GM19455 (cell line): ENCODE data around the gene LPIN1.

ENCODE experiments used
- ATAC-seq: cut with Tn5 transposase; IDR thresholded peaks from one replicate; pipeline ENCODE4 v1.9.1; 2021; ENCODE audit not compliant: unreplicated experiment

The LPIN1 gene

DNA sequence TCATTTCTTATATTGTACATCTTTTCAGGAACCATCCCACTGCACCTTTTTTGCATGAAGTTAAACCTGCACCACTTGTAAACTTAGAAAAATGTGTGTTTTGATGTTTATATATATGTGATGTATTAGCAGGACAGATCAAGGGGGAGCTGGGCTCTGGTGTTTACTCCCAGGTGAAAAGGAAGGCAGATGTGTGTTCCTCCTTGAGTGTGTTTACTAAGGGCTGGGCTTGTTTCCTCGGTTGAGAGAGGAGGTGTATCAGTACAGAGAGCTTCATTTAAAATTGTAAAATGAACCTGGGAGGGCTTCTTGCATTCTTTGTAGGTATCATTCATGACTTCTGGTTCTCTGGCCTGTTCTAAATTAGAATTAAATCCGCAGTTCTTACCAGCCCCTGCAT is 14.8 kb downstream of the LPIN1 start:
- no peak for ATAC-seq

DNA sequence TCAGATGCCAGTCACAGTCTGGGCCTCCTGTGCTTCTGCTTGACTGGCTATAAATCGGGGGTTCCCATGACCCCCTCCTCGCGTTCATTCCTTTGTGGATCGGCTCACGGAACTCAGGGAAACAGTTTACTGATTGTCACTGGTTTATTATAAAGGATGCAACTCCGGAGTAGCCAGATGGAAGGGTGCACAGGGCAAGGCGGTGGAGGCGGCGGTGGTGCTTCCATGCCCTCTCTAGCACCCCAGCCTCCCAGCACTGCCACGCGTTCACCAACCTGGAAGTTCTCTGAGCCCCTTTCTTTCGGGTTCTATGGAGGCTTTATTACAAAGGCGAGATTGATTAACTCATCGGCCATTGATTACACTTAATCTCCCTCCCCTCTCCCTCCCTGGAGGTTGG is 15.6 kb downstream of the LPIN1 start:
- no peak for ATAC-seq

DNA sequence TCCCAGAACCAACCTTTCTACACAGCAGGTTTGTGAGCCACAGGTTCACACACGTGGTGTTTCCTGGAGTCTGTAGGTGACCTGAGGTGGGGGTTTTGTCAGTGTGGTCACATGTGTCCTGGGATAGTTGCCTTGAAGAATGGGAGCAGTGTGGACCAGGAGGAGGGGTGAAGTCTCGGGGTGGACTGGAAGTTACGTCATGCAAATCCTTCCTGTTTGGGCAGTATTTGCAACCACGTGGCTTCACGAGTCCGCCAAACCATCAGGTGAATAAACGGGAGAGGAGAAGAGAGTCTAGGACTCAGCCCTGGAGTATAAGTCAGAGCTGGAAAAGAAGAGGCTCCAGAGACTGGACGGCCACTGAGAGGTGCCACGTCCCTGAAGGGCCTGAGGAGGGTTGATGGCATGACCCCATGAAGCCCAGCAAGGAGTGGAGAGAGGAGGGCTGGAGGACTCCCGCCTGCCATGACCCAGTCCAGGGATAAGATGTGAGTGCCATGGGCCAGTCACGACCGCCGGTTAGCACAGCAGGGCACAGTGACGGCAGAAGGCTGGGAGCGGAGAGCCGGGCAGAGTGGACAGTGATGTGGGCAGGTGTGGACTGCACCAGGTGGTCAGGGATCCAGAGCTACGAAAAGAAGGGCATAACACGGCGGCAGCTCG is 16.5 kb downstream of the LPIN1 start:
- ATAC-seq: no peak

DNA sequence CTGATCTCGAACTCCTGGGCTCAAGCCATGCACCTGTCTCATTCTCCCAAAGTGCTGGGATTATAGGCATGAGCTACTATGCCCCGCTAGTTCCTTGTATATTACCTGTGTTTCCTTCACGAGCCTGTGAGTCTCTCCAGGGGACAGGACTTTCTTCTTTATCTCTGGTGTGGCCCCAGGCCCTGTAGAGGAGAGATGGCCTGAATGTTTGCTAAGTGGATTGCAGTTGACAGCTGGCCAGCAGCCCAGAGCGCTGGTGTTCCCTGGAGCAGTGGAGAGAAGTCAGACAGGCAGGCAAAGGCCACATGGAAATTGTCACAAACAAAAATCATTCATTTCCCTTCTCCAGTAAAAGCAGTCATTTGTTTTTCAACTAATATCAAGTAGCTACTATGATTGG is 17.9 kb downstream of the LPIN1 start:
- ATAC-seq: no peak

DNA sequence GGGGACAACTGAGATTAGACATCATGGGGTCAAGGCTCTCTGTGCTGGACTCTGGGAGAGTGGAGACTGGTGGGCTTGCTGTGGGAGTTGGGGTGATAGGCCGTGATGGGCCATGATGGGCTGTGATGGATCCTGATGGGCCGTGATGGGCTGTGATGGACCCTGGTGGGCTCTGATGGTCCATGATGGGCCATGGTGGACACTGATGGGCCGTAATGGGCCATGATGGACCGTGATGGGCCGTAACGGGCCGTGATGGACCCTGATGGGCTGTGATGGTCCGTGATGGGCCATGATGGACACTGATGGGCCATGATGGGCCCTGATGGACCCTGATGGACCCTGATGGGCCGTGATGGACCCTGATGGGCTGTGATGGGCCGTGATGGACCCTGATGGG is 18.5 kb downstream of the LPIN1 start:
- no peak for ATAC-seq

DNA sequence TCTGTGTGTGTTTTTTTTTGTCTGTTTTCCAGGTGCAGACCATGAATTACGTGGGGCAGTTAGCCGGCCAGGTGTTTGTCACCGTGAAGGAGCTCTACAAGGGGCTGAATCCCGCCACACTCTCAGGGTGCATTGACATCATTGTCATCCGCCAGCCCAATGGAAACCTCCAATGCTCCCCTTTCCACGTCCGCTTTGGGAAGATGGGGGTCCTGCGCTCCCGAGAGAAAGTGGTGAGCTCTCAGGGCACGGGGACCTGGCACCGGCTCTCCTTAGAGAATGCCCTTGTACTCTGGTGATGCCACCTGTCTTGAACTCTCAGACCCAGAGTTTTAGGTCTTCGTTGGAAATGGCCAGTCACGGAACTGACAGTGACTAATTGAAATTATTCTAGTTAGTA is 19.1 kb downstream of the LPIN1 start:
- ATAC-seq: no peak

DNA sequence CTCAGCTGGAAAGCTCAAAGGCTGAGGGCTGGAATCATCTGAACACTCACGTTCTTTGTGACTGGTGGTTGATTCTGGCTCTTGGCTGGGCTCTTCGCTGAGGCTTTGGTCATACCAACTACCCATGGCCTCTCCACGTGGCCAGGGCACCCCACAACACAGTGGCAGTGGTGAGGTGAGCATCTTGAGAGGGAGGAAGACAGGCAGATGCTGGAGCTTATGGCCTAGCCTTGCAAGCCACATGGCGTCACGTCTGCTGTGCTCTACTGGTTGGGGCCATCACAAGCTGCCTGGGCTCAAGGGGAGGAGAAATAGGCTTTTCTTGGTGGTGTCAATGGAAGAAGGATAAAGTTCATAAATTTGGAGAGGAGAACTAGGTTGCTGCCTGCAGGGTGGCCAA is 19.6 kb downstream of the LPIN1 start:
- ATAC-seq: no peak

DNA sequence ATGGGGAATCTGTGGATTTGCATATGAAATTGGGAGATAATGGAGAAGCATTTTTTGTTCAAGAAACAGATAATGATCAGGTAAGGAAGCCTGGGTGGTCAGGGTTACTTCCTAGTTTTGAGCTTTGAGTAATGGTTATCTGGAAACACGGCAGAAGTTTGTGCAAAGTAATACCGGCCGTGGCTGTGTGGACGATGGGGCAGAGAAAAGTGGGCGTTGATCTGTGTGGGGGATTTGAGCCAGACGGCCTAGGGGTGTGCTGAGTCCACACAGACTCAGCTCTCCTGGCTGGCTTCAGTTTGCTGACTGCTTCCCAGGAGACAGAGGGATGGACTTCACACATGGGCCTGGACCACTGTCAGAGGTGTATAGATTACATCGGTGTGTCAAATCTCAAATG is 21.3 kb downstream of the LPIN1 start:
- ATAC-seq: no peak

DNA sequence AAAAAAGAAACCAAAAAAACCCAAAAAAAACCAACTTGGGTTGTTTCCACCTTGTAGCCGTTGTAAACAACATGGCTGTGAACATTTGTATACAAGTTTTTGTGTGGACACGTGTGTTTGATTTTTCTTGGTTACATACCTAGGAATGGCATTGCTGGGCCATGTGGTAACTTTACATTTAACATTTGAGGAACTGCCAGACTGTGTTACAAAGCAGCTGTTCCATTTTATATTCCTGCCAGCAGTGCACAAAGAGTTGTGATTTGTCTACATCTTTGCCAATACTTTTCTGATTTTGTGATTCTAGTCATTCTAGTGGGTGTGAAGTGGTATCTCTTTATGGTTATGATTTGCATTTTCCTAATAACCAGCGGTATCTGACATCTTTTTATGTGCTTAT is 22.5 kb downstream of the LPIN1 start:
- no peak for ATAC-seq

DNA sequence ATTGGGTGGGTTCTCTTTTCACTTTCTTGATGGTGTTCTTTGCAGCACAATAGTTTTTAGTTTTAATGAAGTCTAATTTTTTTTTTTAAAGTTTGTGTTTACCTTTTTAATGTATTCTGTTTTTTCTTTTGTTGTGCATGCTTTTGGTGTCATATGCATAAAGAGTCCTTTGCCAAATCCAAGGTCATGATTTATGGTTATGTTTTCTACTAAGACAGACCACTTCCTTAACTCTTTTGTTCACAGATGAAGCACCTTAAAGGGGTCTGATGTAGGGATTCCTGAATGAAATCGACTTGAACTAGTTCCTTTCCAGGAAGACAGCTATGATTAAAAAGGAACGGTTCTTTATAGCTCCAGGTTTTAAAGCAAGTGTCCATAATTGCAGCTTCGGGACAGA is 23.1 kb downstream of the LPIN1 start:
- ATAC-seq: no peak

DNA sequence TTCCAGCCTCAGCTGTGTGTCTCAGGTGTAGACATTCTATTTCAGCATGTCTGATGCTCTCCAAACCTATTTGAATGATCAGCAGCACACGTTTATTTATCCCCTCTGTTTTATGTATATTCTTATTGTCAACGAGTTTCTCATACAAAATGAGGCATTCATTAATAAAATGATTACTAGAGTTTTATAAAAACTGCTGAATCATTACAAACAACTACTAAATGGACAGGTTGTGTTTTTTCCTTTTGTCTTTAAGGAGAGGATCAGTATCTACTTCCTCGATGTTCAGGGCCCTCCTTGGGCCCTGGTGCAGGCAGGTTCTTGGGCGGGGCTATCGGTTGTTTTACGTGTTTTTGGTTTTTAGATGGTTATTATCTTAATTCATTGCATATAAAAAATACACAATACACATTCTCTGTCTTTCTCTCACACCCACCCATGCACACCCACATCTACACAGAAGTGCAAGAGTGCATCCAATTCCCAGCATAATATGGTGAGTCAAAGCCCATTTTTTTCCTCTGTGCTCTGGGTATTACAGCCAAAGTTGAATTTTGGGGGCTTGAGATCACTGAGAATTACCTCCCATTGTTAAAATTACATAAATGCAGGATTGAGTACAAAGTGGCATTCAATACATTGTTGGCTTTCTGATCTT is 24.2 kb downstream of the LPIN1 start:
- no peak for ATAC-seq

DNA sequence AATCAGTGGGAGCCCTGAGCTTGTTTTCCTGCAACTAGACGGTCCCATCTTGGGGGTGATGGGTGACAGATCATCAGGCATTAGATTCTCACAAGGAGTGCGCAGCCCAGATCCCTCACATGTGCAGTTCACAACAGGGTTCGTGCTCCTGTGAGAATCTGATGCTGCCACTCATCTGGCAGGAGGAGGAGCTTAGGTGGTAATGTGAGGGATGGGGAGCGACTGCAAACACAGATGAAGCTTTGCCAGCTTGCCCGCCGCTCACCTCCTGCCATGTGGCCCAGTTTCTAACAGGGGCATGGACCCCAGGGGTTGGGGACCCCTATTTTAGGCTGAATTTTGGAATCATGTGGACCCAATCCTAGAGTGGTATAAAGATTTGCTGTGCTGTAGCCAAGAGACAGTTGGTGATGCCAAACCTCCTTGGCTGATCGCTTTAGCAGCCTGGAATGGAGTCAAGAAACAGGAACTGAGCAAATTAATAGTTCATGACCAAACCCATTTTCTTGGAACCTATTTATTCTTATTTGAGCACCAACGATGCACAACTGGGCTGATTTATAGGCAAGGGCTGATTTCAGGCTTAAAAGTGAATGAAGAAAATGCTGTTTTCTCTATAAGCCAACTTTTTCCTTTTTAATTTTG is 25.7 kb downstream of the LPIN1 start:
- no peak for ATAC-seq

DNA sequence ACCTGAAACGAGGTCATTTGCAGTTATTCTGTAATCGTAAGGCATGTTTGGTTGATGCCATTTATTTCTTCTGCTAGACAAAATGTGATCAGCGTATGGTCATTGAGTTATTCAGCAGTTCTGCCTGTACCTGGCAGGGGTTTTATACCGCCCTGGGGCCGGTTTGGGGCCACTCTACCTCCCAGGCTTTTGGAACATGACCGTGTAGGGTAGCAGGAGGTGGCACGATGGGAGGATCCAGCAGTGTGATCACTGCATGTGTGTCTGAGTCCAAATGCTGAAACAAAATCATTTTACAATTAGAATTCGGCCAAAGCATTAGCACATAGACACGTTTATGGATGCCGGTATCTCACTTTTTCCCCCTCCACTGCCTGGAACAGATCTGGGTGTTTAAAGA is 26.7 kb downstream of the LPIN1 start:
- no peak for ATAC-seq

DNA sequence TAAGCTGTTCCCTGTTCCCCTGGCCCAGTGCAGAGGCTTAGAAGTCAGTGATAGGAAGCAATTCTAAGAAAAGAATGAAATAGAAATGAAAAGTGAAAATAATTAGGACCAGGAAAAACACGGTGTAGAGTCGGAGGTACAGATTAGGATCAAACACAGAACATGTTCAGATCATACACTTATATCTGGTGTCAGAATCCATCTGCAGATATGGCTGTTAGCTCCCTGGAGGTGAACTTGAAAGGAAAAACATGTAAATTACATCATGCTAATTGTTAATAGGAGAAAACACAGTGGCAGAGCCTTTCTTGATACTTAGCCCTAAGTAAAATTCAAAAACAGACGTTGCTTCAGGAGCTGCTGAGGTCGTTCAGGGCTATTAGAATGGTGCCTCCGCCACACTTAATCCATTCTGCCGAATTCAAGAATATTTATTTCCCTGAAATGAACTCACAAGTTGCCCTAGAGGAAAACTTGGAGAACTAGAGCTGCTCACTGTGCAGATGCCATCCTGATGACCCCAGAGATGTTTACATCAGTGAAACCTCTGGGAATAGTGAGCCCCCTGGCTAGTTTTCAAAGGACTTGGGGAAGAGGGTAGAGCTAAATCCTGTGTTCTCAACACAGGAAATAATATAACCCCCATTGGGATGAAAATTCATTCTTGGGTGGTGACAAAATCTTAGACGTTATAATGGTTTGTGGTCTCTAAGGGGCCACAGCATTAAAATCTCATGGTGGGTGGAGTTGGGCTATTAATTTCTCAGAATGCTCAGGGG is 27.5 kb downstream of the LPIN1 start:
- no peak for ATAC-seq

DNA sequence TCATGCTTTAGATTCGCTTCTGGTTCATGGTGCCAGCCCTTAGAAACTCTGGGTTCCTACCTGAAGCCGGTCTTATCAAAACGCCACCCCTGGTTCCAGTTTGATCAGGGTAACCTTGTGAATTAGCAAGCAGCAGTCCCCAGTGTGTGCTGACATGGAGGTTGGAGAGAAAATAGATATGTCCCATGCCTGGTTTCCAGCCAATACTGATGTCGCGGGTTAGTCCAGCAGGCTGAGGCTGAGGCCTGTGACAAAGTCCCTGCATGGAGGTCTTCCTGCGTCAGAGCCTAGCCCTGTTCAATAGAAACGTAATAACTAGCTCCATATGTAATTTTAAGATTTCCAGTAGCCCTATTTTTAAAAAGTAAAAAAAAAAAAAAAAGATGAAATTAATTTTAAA is 28.2 kb downstream of the LPIN1 start:
- ATAC-seq: no peak

DNA sequence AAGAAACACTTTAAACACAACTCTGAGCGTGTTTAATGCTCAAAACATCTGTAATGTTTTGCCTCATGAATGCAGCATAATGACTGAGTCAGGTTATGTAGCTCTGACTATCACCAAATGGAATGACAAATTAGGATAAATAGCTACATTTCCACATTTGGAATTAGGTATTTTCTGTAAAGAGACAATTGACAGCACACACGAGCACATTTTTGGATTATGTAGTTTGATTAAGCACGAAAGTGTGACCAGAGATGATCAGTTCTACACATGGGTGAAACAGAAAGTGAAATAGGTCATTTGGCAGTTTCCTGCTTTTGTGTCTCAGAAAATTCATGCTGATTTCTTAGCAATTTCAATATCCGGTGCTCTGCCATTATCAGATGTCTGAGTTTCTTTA is 29.0 kb downstream of the LPIN1 start:
- ATAC-seq: peak; percentile 81

DNA sequence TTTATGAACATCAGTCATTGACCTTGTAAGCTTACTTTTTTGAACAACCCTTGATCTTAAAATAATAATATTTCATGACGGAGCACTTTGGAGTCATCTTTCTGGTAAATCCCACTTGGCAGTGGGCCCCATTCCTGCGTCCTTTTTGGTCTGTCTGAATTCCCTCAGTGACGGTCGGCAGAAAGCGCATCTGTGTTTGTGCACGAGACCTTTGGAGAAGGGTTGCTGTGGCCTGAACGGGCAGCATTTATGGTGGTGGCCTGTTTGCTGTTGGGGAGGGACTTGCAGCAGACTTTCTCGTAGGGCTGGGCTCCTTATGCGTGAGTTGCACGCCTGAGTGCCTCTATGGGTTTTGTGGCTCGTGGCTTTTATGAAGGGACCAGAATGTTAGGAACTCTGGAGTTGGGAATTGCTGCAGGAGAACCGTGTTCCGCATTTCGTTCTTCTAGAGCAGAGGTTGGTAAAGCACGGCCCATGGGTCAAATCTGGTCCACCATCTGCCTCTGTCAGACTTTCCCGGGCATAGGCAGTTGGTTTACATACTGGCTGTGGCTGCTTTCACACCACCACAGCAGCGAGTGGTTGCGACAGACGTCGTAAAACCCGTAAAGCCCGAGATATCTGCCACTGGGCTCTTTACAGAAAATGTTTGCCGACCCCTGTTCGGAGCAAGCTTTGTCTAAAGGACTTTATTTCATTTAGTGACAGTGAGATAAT is 30.8 kb downstream of the LPIN1 start:
- ATAC-seq: no peak

DNA sequence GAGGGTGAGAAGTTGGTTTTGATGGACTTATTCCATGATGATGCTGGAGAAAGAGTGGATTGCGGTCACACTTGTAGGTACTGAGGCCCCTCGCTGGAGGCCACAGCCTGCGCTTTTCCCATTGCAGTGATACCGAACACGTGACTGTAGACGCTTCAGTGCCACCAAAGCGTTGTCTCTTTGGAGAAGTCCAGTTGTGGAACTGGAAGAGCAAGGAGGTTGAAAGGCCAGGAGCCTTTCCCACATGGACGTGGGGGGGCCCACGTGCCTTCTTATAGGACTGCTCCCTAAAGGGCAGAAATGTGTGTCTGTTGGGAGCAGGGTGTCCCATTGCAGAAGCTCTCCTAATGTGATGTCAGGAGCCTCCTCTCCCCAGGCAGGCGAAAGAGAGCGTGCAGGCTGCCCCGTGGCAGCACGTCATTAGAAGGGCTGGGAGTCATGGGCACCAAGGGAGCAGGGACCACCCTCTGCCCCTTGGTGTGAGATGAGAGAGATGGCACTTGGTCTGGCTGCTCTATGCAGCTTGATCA is 31.5 kb downstream of the LPIN1 start:
- no peak for ATAC-seq

DNA sequence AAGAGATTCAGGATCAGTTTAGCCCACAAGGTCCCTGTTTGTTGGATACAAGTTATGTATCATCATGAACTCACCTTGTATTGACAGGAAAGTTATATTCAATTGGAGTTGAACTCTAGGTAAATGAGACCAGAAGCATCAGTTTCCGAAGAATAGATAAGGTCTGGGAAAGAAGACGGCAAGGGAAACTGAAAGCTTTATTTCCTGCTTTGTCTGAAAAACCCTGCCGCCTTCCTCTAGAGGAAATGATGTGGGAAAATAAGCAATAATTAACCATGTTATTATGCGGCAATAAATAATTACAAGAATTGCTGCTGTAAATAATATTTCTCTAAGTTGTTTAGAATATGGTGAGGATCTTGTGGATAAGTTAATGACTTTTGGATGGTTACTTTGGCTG is 32.0 kb downstream of the LPIN1 start:
- no peak for ATAC-seq

DNA sequence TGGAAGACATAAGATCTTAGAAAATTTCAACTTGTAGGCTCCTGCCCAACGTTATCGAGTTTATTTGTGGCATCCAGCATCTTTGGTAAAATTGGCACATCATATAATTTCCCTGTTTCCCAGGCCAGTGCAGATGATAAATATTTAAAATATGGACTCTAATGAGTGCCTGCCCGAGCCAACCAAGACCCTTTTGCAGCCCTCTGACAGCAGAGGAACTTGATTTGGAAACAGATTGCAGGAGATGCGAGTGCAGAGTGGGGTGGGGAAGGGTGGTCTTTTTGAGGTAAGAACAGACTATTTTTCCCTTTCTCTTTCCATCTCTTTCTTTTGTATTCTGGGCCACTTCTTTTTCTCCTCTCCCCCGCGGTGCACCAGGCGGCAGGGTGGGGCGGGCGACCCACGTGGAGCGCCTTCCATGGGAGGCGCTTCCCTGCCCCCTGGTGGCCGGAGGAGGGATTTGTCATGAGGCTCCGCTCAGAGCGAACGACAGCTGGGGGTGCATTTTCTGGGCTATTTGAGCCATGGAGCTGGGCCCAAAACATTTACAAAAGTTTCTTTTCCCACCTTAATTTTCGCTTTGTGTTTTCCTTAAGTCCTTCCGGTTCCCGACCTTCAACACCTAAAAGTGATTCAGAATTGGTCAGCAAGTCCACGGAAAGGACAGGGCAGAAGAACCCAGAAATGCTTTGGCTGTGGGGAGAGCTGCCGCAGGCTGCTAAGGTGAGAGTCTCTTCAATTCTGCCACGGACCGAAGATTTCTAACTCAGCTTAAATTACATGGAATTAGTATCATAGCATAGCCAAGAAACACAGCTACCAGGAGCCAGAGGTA is 32.7 kb downstream of the LPIN1 start:
- peak; percentile 85 for ATAC-seq
